Fibroblast of gingiva (primary cell): ENCODE data around the gene TPTE2.
"Not testable (repeated sequence)": the region's sequence is repeated elsewhere in the genome, so short reads cannot be mapped to it uniquely, and the experiment has no call there.

Source experiments
- DNase-seq: peaks from one replicate; pipeline ENCODE4 v3.0.0-alpha.2; 2011; ENCODE audit warnings: low read depth

Gene TPTE2

DNA sequence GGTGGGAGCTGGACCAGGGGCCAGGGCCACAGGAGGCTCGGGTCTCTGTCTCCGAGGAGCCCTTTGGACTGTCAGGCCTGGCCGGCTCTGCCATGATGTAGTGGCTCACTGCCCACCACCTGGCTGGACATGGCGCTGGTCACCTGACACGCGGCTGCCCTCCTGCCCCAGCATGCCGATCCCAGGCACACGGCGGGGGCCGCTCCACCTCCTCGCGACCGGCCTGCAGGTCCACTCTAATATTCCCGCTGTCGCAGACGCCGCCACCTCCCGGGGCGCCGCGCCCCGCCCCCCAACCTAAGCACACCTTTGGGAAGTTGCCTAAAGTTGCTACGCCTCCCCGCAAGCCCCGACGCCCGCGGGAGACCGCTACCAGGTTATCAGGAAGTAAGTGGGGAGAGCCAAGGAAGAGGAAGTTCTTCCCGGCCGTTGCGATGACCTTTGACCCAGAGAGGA is at the start of gene TPTE2:
Gene TPTE2 (minus strand): TSS at position 406 of the 456 bp plus-strand sequence. CDS start 58,298 bp downstream, outside the sequence.
- DNase-seq, result not testable (repeated sequence)

- no peak for DNase-seq
These were observed 46.3 kb upstream of the TPTE2 start for GRCh38 chr13:19607523-19608078.

GRCh38 chr13:19606737-19607136 is 45.4 kb upstream of the TPTE2 start:
- DNase-seq, result no peak

DNA sequence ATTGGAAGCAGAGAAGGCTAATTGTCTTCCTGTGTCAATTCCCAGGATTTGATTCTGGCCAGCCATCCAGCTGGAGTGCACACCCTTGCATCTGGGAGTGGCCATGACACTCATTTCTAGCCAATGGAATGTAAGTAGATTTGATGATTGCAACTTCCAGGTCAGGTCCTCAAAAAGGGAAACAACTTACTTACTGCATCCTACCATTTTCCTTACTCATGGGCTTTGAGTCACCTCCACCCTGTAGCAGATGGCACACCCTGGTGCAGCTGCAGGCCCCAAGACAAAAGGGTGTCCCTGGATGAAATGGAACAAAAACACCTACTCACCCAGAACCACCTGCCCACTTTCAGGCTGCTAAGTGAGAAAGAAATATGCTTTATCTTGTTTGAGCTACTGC is 44.8 kb upstream of the TPTE2 start:
- no peak for DNase-seq

- DNase-seq, result no peak
These were observed 44.0 kb upstream of the TPTE2 start for GRCh38 chr13:19605161-19605955.

- DNase-seq, result no peak
These were observed 43.0 kb upstream of the TPTE2 start for GRCh38 chr13:19604306-19604705.

GRCh38 chr13:19601749-19602725 is 40.7 kb upstream of the TPTE2 start:
- DNase-seq, result peak; percentile 37

DNA sequence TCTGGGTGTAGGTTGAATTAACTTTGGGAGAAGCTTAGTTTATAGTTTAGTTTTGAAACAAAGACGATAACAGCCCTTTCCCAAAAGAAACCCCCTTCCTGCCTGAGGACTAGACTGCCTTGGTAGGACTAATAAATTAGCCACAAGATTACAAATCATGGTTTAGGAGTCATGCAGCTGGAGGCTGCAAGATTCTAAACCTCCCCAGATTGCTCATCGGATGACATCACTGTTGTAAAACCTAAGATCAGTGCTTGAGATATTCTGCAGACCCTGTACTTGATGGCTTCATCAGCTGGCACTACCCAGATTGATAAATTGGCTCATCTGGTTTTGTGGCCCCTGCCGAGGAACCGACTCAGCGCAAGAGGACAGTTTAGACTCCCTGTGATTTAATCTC is 36.2 kb upstream of the TPTE2 start:
- DNase-seq, result no peak

GRCh38 chr13:19596960-19597361 is 35.6 kb upstream of the TPTE2 start:
- DNase-seq, result no peak

GRCh38 chr13:19596086-19596485 is 34.8 kb upstream of the TPTE2 start:
- DNase-seq, result no peak

- DNase-seq, result no peak
These were observed 31.4 kb upstream of the TPTE2 start for GRCh38 chr13:19592657-19593180.

DNA sequence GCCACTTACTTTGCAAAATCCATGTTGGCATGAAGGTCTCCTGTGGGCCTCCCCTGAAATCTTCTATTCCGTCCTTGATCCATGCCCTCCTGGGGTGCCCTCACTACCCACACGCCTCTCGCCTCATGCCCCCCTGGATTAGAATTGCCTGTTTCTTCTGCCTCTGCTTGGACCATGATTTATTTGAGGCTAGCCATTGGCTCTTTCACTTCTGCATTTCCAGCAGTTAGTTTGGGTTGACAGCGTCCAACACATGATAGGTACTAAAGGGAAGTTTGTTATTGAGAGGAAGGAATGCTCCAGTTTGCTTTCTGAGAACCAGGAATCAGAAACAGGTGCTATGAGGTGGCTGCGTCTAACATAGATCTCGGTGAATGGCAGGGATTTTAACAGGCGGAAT is 30.5 kb upstream of the TPTE2 start:
- DNase-seq, result no peak

GRCh38 chr13:19590423-19590822 is 29.1 kb upstream of the TPTE2 start:
- no peak for DNase-seq

- no peak for DNase-seq
These were observed 28.0 kb upstream of the TPTE2 start for GRCh38 chr13:19589312-19589711.

- peak; percentile 42 for DNase-seq
These were observed 26.4 kb upstream of the TPTE2 start for GRCh38 chr13:19587635-19588300.

GRCh38 chr13:19586904-19587634 is 25.7 kb upstream of the TPTE2 start:
- peak; percentile 19 for DNase-seq

DNA sequence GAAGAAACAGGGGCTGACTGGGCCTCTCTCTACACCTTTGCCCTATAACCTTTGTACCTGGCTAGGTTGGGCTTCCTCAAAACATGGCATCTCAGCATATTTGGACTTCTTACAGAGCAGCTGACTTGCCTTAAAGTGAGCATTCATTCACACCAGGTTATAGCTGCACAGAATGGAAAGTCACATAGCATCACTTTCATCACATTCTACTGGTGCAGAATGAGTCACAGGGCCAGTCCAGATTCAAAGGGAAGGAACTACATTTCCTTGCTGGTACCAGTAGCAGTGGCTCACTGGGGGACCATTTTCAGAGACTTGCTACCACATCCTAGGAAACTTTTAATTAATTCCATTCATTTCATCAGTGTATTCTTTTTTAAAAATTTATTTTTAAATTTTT is 20.3 kb upstream of the TPTE2 start:
- DNase-seq, result no peak

GRCh38 chr13:19575230-19575629 is 13.9 kb upstream of the TPTE2 start:
- DNase-seq, result no peak

DNA sequence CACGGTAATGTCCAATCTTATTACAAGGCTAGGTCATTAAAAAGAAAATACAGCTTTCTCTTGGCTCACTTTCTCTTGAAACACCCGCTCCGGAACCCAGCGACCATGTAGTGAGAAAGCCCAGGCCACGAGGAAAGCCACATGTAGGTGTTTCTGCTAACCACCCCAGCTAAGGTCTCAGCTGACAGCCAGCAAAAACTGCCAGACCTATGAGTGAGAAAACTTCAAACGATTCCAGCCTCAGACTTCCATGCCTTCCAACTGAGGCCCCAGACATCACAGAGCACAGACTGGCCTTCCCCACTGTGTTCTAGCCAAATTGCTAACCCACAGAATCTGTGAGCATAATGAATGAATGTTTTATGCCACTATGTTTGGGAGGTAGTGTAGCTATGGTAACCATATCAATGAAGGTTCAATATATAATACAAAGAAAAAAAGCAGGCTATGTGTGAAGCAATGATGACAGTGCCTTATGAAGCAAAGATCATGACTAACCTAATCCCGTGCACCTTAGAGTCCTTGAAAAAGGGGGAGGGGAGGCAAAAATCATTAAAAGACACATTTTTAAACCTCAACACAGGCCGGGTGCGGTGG is 11.9 kb upstream of the TPTE2 start:
- no peak for DNase-seq

- DNase-seq, result no peak
These were observed 10.9 kb upstream of the TPTE2 start for GRCh38 chr13:19572280-19572679.
